Muscle layer of duodenum (tissue), 2 donors: ENCODE data around the gene PITX2.
"Not testable (repeated sequence)": the region's sequence is repeated elsewhere in the genome, so short reads cannot be mapped to it uniquely, and the experiment has no call there.

ENCODE experiments used
- H3K27ac ChIP-seq: one replicate; pipeline ENCODE4 v1.7.0; 2013; ENCODE audit warnings: mild to moderate bottlenecking, low read length
- H3K27me3 ChIP-seq: one replicate; pipeline ENCODE4 v1.7.0; 2013; ENCODE audit warnings: low read depth, mild to moderate bottlenecking, control low read depth, low read length
- H3K36me3 ChIP-seq, 2 donors: one replicate each; pipeline ENCODE4 v1.7.0; 2013; ENCODE audit warnings: low read length in 2 of 2, control low read depth in 1 of 2, mild to moderate bottlenecking in 1 of 2; ENCODE audit not compliant: insufficient read depth in 2 of 2, control insufficient read depth in 1 of 2
- H3K4me1 ChIP-seq, 2 donors: one replicate each; pipeline ENCODE4 v1.7.0; 2013; ENCODE audit warnings: low read length in 2 of 2, mild to moderate bottlenecking in 2 of 2, control low read depth in 1 of 2, moderate library complexity in 1 of 2; ENCODE audit not compliant: insufficient read depth in 2 of 2, control insufficient read depth in 1 of 2
- H3K4me3 ChIP-seq, 2 donors: one replicate each; pipeline ENCODE4 v1.7.0; 2013; ENCODE audit warnings: low read length in 2 of 2, low read depth in 1 of 2, mild to moderate bottlenecking in 1 of 2
- H3K9me3 ChIP-seq, 2 donors: one replicate each; pipeline ENCODE4 v1.7.0; 2013; ENCODE audit warnings: low read length in 2 of 2, control low read depth in 1 of 2, mild to moderate bottlenecking in 1 of 2; ENCODE audit not compliant: control insufficient read depth in 1 of 2
- donor health status: healthy.

The PITX2 gene

DNA sequence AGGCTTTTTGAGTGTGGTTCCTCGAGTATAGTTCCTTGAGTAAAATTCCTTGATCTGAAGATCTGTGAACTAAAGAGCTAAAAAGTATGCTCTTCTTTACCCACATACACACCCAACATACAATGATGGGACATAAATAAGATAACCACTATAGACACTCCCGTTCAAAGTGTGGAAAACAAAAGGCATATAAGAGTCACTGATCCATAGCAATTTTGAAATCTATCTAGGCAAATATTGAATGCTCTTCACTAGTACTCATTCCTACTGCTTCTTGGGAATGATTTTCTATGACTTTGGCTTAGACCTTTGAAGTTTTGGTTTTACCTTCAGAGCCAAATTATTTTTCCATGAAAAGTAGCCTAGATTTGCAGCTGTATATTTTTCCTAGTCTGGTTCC is 26.4 kb downstream of the PITX2 start:
- Histone ChIP-seq H3K4me3 (no peak overlapping the region), H3K9me3 (peaks cover 11 to 15% of the 10 kb centered on the region in 2 donors), H3K27ac (no peak overlapping the region), H3K4me1 (no peaks in the 10 kb centered on the region), H3K27me3 (no peaks in the 10 kb centered on the region), H3K36me3 (no peaks in the 10 kb centered on the region)

DNA sequence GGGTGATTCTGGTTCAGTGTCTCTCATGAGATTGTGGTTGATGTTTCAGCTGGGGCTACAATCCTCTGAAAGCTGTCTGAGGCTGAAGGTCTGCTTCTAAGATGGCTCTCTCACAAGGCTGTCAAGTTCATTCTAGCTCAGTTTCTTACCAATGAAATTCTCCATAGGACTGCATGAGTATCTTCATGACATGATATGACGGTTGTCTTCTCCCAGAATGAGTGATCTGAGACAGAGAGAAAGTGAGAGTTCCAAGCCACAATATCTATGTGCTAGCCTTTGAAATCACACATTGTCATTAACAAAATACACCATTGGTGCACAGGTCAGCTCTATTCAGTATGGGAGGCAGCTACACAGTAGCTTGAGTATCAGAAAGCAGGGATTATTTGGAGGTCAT is 27.3 kb downstream of the PITX2 start:
- Histone ChIP-seq H3K27me3 (no peaks in the 10 kb centered on the region), H3K36me3 (no peaks in the 10 kb centered on the region), H3K4me1 (no peaks in the 10 kb centered on the region), H3K4me3 (no peak overlapping the region), H3K9me3 (peaks cover 11 to 15% of the 10 kb centered on the region in 2 donors), H3K27ac (no peak overlapping the region)

DNA sequence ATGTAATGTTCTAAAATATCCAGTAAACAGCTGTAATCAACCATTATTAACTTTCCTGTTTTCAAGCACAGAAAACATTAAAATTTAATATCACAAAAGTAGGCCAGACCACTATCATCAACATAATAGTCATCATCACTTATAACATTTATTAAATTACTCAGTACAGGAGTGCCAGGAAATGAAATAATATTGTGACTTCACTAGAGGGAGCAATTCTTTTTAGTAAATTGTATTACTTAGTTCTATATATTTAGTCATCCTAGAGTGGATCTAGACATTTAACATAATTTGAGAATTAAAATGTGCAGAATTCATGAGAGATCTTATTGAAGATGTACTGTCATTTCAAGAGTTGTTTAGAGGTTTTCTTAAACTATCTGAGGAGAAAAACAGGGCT is 33.6 kb downstream of the PITX2 start:
- no peaks in the 10 kb centered on the region for H3K27me3 ChIP-seq

DNA sequence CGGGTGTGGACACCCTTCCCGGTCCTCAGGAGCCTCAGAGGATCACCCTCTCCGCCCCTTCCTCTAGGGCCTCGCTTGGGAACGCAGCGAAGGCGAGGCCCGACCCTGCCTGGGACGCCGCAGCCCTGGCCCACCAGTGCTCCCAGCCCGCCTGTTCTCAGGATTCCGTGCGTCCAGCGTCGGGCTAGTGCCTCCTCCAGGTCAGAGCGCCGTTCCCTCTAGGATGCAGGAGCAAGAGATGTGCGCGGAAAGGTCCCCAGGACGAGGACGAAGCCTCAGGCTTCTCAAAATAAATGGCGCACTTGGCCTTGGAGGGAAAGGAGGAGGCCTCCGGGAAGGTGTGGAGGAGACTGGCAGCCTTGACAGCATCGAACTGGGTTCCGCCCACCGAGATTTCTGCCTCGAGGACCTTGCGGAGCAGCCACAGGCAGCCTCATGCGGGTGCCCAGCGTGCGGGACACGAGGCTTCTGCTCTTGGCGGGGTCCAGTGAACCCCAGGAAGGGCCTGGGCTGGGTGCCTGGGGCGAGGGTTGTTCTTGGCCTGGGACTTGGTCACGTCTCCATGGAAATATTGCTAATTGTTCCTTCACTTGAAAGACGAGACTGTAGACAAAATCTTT is 35.1 kb downstream of the PITX2 start:
- H3K27ac ChIP-seq: no peak overlapping the region
- no peaks in the 10 kb centered on the region for H3K9me3 ChIP-seq
- no peaks in the 10 kb centered on the region for H3K4me1 ChIP-seq
- no peaks in the 10 kb centered on the region for H3K36me3 ChIP-seq
- no peaks in the 10 kb centered on the region for H3K27me3 ChIP-seq
- no peak overlapping the region for H3K4me3 ChIP-seq

More for the DNA sequence above, 33.6 kb downstream of the PITX2 start:
- Histone ChIP-seq H3K36me3 (no peaks in the 10 kb centered on the region), H3K27ac (no peak overlapping the region), H3K4me3 (no peak overlapping the region), H3K9me3 (no peaks in the 10 kb centered on the region), H3K4me1 (no peaks in the 10 kb centered on the region)

DNA sequence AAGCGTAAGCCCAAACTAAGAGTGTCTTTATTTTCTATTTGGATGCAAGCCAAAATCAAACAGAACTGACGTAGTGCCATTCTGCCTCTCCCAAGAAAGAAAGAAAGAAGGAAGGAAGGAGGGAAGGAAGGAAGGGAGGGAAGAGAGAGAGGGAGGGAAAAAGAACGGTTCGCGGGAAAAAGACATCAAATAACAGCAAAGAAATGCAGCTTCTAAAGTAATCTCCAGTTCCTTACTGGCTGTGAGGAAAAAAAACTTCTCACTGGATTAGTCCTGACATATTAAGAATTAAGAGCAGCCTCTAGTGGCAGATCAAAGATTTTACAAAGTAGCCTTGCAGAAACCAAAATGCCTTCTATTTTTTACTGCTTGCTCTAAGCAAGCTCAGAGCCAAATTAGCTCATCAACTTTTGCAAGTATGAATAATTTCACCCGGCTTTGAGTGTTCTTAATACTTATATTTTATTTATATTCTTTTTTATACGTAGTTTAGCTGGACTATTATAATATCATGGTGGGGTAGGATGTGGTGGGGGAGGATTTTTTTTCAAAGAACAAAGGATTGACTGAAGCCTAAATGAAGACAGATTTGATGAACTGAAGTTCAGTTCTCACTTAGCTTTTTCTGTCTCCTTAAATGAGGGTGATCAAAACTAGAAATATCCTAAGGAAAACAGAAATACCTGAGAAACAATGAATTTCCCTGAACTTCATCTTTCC is 36.6 kb downstream of the PITX2 start:
- H3K9me3 ChIP-seq: no peaks in the 10 kb centered on the region
- peak overlapping the region in 1 of 2 donors; percentile 19 for H3K4me3 ChIP-seq
- no peak overlapping the region for H3K27ac ChIP-seq
- H3K27me3 ChIP-seq: no peaks in the 10 kb centered on the region
- H3K4me1 ChIP-seq: no peaks in the 10 kb centered on the region
- no peaks in the 10 kb centered on the region for H3K36me3 ChIP-seq

DNA sequence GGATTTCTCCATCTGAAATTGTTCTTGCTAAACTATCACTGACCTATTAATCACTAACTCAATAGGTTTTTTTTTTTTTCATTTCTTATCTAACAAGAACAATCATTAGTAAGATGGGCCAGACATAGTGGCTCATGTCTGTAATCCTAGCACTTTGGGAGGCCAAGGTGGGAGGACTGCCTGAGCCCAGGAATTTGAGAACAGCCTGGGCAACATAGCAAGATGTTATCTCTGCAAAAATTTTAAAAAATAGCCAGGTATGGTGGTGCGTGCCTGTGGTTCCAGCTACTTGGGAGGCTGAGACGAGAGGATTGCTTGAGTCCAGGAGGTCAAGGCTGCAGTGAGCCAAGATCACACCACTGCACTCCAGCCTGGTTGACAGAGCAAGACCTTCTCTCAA is 46.2 kb downstream of the PITX2 start:
- not testable (repeated sequence) for H3K4me3 ChIP-seq, H3K9me3 ChIP-seq, H3K4me1 ChIP-seq, H3K36me3 ChIP-seq, H3K27ac ChIP-seq, H3K27me3 ChIP-seq
